GM12874 (cell line): Measurements from ENCODE around the gene PPRC1.

Experiments
- CTCF ChIP-seq: IDR thresholded peaks from 2 replicates; pipeline ENCODE4 v1.5.1; 2011; ENCODE audit warnings: low read depth, mild to moderate bottlenecking, control low read depth, low read length, moderate library complexity; ENCODE audit not compliant: insufficient read depth

Gene PPRC1

GRCh38 chr10:102153093-102153620 is 20.3 kb downstream of the PPRC1 start:
- TF ChIP-seq CTCF = no peak

- TF ChIP-seq CTCF = no peak
These were observed 21.8 kb downstream of the PPRC1 start for GRCh38 chr10:102154466-102155116.

- no peak for TF ChIP-seq CTCF
These were observed 24.4 kb downstream of the PPRC1 start for GRCh38 chr10:102157224-102157623.

GRCh38 chr10:102159051-102159597 is 26.3 kb downstream of the PPRC1 start:
- no peak for TF ChIP-seq CTCF

GRCh38 chr10:102159831-102160230 is 27.0 kb downstream of the PPRC1 start:
- TF ChIP-seq CTCF = no peak

GRCh38 chr10:102163342-102163989 is 30.6 kb downstream of the PPRC1 start:
- TF ChIP-seq CTCF = no peak

GRCh38 chr10:102167861-102168260 is 35.0 kb downstream of the PPRC1 start:
- TF ChIP-seq CTCF = no peak
